Measurements from ENCODE around the gene LRRC25. TPM values are rescaled to one million over a fixed set of nuclear protein-coding genes. Genes with fewer than 3 reads are reported as not detected.
"Not testable (repeated sequence)": the region's sequence is repeated elsewhere in the genome, so short reads cannot be mapped to it uniquely, and the experiment has no call there.

Gene LRRC25
- polyA plus RNA-seq, 3 donors: 0.87 to 1.2 (median 0.98) TPM

DNA sequence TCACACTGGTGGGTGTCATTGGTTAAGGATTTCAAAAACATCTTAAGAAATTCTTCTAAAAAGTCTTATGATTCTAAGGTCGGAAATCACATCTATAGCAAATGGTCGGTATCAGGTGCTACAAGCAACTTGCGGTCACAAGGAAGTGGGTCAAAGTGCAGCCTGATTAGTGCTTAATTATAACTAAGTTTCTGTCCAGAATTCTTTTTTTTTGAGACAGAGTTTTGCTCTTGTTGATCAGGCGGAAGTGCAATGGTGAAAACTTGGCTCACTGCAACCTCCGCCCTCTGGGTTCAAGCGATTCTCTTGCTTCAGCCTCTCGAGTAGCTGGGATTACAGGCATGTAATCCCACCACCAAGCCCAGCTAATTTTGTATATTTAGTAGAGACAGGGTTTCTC lies 12.6 kb downstream of the LRRC25 start:
- no peak for DNase-seq

DNA sequence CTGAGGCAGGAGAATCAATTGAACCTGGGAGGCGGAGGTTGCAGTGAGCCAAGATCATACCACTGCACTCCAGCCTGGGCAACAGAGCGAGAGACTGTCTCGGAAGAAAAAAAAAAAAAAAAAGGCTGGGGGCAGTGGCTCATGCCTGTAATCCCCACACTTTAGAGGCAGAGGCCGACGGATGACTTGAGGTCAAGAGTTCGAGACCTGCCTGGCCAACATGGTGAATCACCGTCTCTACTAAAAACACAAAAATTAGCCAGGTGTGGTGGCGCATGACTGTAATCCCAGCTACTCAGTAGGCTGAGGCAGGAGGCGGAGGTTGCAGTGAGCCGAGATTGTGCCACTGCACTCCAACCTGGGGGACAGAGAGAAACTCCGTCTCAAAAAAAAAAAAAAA lies 13.8 kb downstream of the LRRC25 start:
- DNase-seq: not testable (repeated sequence)

GRCh38 chr19:18380843-18381242 lies 16.6 kb downstream of the LRRC25 start:
- no peak for DNase-seq

DNA sequence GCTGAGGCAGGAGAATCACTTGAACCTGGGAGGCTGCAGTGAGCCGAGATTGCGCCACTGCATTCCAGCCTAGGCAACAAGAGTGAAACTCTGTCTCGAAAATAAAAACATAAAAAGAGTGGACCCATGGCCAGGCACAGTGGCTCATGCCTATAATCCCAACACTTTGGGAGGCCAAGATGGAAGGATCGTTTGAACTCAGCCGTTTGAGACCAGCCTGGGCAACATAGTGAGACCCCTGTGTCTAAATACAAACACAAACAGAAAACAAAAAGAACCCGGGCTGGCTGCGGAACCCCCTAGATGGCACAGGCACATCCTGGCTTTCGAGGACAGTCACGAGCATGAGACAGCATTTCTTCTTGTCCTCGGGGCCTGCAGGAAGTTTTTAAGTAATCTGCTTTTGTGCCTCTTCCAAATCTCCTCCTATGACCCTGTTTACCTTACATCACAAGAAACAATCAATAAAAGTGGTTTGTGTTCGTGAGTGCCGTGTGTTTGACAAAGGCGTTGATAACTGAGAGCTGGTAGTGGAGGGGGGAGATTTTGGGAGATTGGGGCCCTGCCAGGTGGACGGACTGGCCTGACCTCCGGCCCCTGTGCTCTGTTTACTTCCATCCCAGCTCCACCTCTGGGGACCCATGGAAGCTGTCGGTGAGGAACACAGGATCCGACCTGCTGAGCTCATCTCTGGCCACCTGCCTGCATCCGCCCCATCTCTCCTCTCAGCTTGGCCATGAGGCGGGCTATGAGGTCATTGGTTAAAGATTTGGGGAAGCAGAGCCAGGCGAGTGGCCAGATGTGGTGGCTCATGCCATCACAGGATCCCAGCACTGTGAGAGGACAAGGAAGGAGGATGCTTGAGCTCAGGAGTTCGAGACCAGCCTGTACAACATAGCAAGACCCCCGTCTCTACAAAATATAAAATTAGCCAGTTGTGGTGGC lies 17.3 kb downstream of the LRRC25 start:
- no peak for DNase-seq

DNA sequence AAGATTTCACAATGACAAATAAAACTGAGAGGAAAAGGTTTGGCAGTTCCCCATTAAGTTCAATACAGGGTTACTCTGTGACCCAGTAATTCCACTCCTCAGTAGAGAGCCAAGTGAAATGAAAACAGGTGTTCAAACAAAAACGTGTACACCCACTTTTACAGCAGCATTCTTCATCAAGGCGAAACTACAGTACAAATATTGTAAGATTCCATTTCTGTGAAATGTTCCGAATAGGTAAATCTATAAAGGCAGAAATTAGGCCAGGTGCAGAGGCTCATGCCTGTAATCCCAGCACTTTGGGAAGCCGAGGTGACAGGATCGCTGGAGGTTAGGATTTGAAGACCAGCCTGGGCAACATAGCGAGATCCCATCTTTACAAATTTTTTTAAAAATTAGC lies 20.4 kb downstream of the LRRC25 start:
- no peak for DNase-seq

- peak; percentile 88 for DNase-seq
Observed at GRCh38 chr19:18373892-18374629, 23.4 kb downstream of the LRRC25 start.

DNA sequence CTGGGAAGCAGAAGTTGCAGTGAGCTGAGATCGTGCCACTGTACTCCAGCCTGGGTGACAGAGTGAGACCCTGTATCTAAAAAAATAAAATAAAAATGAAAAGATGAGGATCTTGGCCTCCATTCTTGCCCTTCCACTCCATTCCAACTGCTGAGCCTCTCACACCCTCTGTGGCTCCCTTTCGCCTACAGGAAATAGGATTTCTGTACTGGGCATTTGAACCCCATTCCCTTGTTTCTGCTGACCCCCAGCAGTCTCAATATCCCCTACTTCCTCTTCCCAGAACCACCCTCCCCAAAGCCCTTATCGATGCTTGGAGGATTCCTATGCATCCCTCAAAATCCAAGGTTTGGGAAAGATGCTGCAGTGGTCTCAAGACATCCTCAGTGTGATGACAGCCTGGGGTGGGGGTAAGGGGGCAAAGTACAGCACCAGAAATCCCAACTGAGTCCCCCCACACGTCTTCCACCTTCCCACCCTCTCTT lies 24.0 kb downstream of the LRRC25 start:
- DNase-seq: no peak

DNA sequence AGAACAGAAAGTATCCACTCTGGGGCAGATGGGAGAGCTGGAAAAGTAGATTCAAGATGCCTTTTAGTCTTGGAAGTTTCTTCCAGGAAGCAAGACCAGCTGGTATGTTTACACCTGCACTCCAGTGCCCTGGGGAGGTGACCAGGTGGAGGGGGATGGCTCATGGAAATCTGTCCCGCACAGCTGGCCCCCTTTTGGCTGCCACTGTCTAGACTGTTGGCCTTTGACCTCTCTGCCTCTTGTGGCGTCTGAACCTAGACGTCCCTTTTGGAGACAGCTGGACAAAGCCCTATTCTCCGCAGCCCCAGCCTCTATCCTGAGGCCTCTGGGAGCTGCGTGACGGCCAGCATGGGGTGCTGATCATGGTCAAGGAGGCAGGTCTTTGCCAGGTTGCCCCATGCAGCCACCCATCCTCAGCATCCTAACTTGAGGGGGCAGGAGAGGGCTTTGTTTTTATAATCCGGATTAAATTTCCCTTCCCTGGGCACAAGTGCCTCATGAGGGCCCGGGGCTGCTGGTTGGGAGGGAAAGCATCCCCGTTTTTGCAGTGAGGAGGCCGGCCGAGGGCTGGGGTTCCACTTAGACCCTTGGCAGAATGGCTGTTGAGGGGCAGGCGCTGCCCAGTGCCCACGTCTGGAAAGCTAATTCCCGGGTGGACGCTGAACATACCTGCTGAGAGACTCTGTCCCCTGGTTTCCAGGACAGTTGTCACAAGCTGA lies 28.8 kb downstream of the LRRC25 start:
- DNase-seq: no peak

GRCh38 chr19:18366021-18366435 lies 31.4 kb downstream of the LRRC25 start:
- no peak for DNase-seq

- DNase-seq: peak; percentile 93
Observed at GRCh38 chr19:18364826-18365528, 32.4 kb downstream of the LRRC25 start.

DNA sequence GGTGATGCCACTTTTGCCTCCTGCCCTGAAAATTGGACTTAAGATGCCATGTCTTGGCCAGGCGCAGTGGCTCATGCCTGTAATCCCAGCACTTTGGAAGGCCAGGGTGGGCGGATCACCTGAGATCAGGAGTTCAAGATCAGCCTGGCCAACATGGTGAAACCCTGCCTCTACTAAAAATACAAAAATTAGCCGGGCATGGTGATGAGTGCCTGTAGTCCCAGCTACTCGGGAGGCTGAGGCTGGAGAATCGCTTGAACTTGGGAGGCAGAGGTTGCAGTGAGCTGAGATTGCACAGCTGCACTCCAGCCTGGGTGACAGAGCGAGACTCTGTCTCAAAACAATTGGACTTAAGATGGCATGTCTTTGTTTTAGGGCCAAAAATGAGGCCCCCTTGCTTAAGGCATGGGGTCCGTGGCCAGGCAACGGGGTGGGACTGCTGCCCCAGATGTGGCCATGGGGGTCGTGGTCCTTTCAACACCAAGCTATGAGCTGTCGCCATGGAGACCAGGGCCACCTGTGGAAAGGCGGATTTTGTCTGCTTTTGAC lies 33.1 kb downstream of the LRRC25 start:
- DNase-seq: not testable (repeated sequence)

DNA sequence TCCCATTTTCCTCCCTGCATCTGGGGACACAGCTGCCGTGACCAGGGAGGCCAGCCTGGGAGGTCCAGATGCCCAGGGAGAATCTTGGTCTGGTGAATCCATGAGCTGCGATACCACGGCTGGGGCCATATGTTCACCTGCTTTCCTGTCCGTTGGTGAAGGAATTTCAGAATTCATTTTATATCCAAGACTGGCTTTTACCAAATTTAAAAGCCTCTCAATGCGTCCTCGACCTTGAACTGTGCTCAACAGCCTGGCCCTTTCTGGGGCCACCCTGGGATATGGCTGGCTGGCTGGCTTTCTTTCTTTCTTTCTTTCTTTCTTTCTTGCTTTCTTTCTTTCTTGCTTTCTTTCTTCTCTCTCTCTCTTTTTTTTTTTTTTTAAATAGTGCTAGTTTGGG lies 33.6 kb downstream of the LRRC25 start:
- DNase-seq: no peak

- DNase-seq: no peak
Observed at GRCh38 chr19:18362934-18363542, 34.4 kb downstream of the LRRC25 start.

GRCh38 chr19:18361646-18362045 lies 35.8 kb downstream of the LRRC25 start:
- no peak for DNase-seq

- no peak for DNase-seq
Observed at GRCh38 chr19:18357041-18357440, 40.4 kb downstream of the LRRC25 start.

DNA sequence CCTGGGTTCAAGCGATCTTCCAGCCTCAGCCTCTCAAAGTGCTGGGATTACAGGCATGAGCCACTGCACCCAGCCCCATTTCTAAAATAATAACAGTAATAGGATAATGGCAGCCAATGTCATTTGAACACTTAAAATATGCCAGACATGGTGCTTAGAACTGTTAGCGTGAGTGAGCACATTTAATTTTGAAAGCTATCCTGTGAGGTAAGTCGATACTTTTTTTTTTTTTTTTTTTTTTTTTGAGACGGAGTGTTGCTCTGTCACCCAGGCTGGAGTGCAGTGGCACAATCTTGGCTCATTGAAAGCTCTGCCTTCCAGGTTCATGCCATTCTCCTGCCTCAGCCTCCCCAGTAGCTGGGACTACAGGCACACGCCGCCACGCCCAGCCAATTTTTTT lies 42.7 kb downstream of the LRRC25 start:
- not testable (repeated sequence) for DNase-seq

DNA sequence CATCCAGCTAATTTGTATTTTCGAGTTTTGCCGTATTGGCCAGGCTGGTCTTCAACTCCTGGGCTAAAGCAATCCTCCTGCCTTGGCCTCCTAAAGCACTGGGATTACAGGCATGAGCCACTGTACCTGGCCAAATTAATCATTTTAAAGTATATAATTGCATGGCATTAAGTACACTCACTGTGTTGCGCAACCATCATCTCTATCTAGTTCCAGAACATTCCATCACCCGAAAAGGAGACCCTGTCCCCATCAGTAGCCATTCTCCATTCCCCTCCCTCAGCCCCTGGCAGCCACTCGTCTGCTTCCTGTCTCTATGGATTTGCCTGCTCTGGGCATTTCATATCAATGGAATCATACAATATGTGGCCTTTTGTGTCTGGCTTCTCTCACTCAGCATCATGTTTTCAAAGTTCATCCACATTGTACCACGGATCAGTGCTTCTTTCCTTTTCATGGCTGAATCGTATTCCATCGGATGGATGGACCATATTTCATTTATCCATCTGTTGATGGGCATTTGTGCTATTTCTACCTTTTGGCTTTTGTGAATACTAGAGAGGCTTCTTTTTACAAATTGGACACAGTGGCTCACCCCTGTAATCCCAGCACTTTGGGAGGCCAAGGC lies 43.9 kb downstream of the LRRC25 start:
- DNase-seq: no peak

DNA sequence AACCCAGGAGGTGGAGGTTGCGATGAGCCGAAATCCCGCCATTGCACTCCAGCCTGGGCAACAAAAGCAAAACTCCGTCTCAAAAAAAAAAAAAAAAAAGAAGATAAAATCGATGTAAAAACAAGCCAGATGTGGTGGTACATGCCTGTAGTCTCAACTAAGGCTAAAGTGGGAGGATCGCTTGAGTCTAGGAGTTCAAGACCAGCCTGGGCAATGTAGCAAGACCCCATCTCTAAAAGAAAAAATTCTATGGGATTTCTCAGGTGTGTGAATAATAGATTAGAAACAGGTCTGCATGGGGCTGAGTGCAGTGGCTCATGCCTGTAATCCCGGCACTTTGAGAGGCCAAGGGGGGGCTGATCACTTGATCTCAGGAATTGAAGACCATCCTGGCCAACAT lies 45.9 kb downstream of the LRRC25 start:
- DNase-seq: no peak

DNA sequence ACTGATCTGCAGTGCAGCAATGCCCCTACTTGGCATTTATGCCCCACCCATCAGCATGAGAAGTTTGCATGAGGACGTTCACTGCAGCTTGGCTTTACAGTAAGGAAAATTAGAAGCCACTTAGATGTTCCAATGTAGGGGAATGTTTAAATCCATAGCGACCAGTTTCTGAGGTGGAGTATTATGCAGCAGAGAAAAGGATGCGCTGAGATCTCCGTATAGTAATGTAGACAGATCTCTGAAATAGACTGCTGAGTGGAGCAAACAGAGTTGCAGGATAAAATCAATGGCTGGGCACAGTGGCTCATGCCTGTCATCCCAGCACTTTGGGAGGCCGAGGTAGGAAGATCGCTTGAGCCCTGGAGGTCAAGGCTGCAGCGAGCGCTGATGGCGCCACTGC lies 46.9 kb downstream of the LRRC25 start:
- no peak for DNase-seq

- DNase-seq: no peak
Observed at GRCh38 chr19:18349524-18350128, 47.8 kb downstream of the LRRC25 start.

All from renal pelvis (tissue), 4 donors.